HepG2 (cell line): ENCODE data around the gene NCKAP5L. TPM values are rescaled to one million over a fixed set of nuclear protein-coding genes. Genes with fewer than 3 reads are reported as not detected.

Experiments
- ATAC-seq: fragments of 200-7000 bp; cut with Tn5 transposase; 3 replicates; pipeline ENCODE4 v1.9.1; 2020; ENCODE audit warnings: mild to moderate bottlenecking, moderate library complexity
- BruUV-seq: library from RNA; stranded (reverse); fragments of 400-500 nt; replicated peaks from 2 replicates; lab custom pipeline; 2021; lab: Mats Ljungman, UMichigan
- CTCF ChIA-PET: fragments of 300-600 bp; formaldehyde crosslinking; extraction: SDS; loops from one replicate; lab custom pipeline; 2021; ENCODE audit warnings: low total read pairs, inconsistent platforms, low intra/inter-chr PET ratio; lab: Yijun Ruan, JAX
- POLR2A ChIA-PET: fragments of 350-600 bp; sonication (Branson Sonifier 250); formaldehyde crosslinking; loops from one replicate; lab custom pipeline; 2020; ENCODE audit warnings: antibody characterized with exemption, inconsistent platforms; lab: Yijun Ruan, JAX
- DNase-seq: peaks from one replicate; pipeline ENCODE4 v3.0.0-alpha.2; 2015; ENCODE audit warnings: low spot score
- FAIRE-seq: peaks from 3 replicates; lab custom pipeline; 2011; peaks lifted over from hg19 to GRCh38; lab: Jason Lieb, UNC
- H2AFZ ChIP-seq: one replicate; pipeline ENCODE4 v1.6.1; 2011; ENCODE audit warnings: low read length, inconsistent platforms
- H3K27ac ChIP-seq: fragments of 300-600 bp; 3 replicates; pipeline ENCODE4 v1.8.0; 2011; ENCODE audit warnings: mixed run types, mild to moderate bottlenecking, mixed read lengths, low read length, inconsistent platforms; ENCODE audit not compliant: insufficient read depth; ENCODE audit errors: extremely low read length
- H3K27me3 ChIP-seq, 2 experiments: fragments of 200-600 bp in 1 of 2; 2 replicates in 1 of 2; 3 replicates in 1 of 2; pipeline versions ENCODE4 v1.6.0 to v1.8.0; 2011; ENCODE audit warnings: low read length in 2 of 2, mild to moderate bottlenecking in 2 of 2, moderate library complexity in 2 of 2, inconsistent platforms in 1 of 2; ENCODE audit not compliant: insufficient read depth in 2 of 2, control insufficient read depth in 1 of 2
- H3K36me3 ChIP-seq, 2 experiments: fragments of 200-600 bp in 1 of 2; replicated peaks in 1 of 2; 2 replicates in 1 of 2; 3 replicates in 1 of 2; pipeline versions ENCODE4 v1.5.1 to v1.8.0; 2011; ENCODE audit warnings: low read length in 2 of 2, inconsistent platforms in 1 of 2; ENCODE audit not compliant: insufficient read depth in 2 of 2, control insufficient read depth in 1 of 2
- H3K4me1 ChIP-seq: 2 replicates; pipeline ENCODE4 v1.5.1; 2012; ENCODE audit warnings: low read length, inconsistent platforms; ENCODE audit not compliant: insufficient read depth
- H3K4me2 ChIP-seq: 2 replicates; pipeline ENCODE4 v1.6.0; 2011; ENCODE audit warnings: low read depth, low read length, inconsistent platforms
- H3K4me3 ChIP-seq, 3 experiments: fragments of 200-600 bp in 1 of 3; sonication (generic), shearing (Covaris generic) in 1 of 3; replicated peaks in 1 of 3; 2 replicates each; pipeline ENCODE4 v1.5.1; 2011 to 2016; ENCODE audit warnings: low read length in 3 of 3, inconsistent platforms in 2 of 3, low read depth in 2 of 3, mild to moderate bottlenecking in 2 of 3, control low read depth in 1 of 3, mixed read lengths in 1 of 3; ENCODE audit not compliant: insufficient read depth in 1 of 3
- H3K79me2 ChIP-seq: one replicate; pipeline ENCODE4 v1.6.1; 2011; ENCODE audit warnings: low read length, inconsistent platforms; ENCODE audit not compliant: insufficient read depth
- H3K9ac ChIP-seq: 2 replicates; pipeline ENCODE4 v1.6.0; 2011; ENCODE audit warnings: mild to moderate bottlenecking, low read depth, low read length, inconsistent platforms; ENCODE audit not compliant: insufficient read depth
- H3K9me3 ChIP-seq: 2 replicates; pipeline ENCODE4 v1.5.1; 2012; ENCODE audit warnings: mild to moderate bottlenecking, low read length
- H4K20me1 ChIP-seq: 2 replicates; pipeline ENCODE4 v1.6.0; 2011; ENCODE audit warnings: inconsistent platforms, mild to moderate bottlenecking, low read length, moderate library complexity; ENCODE audit not compliant: insufficient read depth
- CEBPG ChIP-seq: IDR thresholded peaks from 2 replicates; pipeline ENCODE4 v1.6.1; 2016
- CTCF ChIP-seq: sonication (generic); formaldehyde crosslinking; IDR thresholded peaks from 2 replicates; pipeline ENCODE4 v1.5.0; 2020; ENCODE audit warnings: mild to moderate bottlenecking, missing genetic modification reagents, moderate library complexity
- DBP ChIP-seq: sonication (generic); formaldehyde crosslinking; IDR thresholded peaks from 2 replicates; pipeline ENCODE4 v1.4.0; 2020; ENCODE audit warnings: missing genetic modification reagents; ENCODE audit errors: not compliant biosample characterization
- EED ChIP-seq: sonication (generic); formaldehyde crosslinking; IDR thresholded peaks from 2 replicates; pipeline ENCODE4 v1.5.0; 2020; ENCODE audit warnings: mild to moderate bottlenecking, missing genetic modification reagents
- MIXL1 ChIP-seq: IDR thresholded peaks from 2 replicates; pipeline ENCODE4 v1.6.1; 2016
- MXD3 ChIP-seq: IDR thresholded peaks from 2 replicates; pipeline ENCODE4 v1.6.1; 2016; ENCODE audit warnings: mild to moderate bottlenecking, missing biosample characterization, missing genetic modification reagents
- NPAS2 ChIP-seq: sonication (generic); formaldehyde crosslinking; IDR thresholded peaks from 2 replicates; pipeline ENCODE4 v1.8.0; 2022; ENCODE audit warnings: mild to moderate bottlenecking, missing genetic modification reagents, borderline replicate concordance
- PCBP1 ChIP-seq: fragments of 200-400 bp; formaldehyde crosslinking; IDR thresholded peaks from 2 replicates; pipeline ENCODE4 v1.6.1; 2017; ENCODE audit warnings: mild to moderate bottlenecking, low read depth, low read length, borderline replicate concordance
- RAD21 ChIP-seq: fragments of 450-650 bp; formaldehyde crosslinking; IDR thresholded peaks from 2 replicates; pipeline ENCODE4 v1.5.0; 2020; ENCODE audit warnings: mild to moderate bottlenecking
- RAD51 ChIP-seq: fragments of 450-650 bp; IDR thresholded peaks from 2 replicates; pipeline ENCODE4 v1.6.1; 2016; ENCODE audit warnings: borderline replicate concordance
- REL ChIP-seq: sonication (generic); formaldehyde crosslinking; conservative IDR thresholded peaks from 2 replicates; pipeline ENCODE4 v1.8.0; 2022; ENCODE audit warnings: mild to moderate bottlenecking, missing genetic modification reagents, moderate library complexity
- SAP130 ChIP-seq: IDR thresholded peaks from 2 replicates; pipeline ENCODE4 v1.6.1; 2016; ENCODE audit warnings: low read depth
- SMC3 ChIP-seq: IDR thresholded peaks from 2 replicates; pipeline ENCODE4 v1.6.1; 2011; ENCODE audit warnings: low read length, improper control_type of control experiment
- STAG1 ChIP-seq: sonication (generic); formaldehyde crosslinking; IDR thresholded peaks from 2 replicates; pipeline ENCODE4 v1.4.0; 2020; ENCODE audit warnings: missing genetic modification reagents
- ZNF124 ChIP-seq: sonication (generic); formaldehyde crosslinking; IDR thresholded peaks from 2 replicates; pipeline ENCODE4 v1.4.0; 2020; ENCODE audit warnings: missing genetic modification reagents
- ZNF343 ChIP-seq: sonication (generic); formaldehyde crosslinking; IDR thresholded peaks from 2 replicates; pipeline ENCODE4 v1.4.0; 2020; ENCODE audit warnings: mild to moderate bottlenecking, missing genetic modification reagents
- ZNF468 ChIP-seq: sonication (generic); formaldehyde crosslinking; IDR thresholded peaks from 2 replicates; pipeline ENCODE4 v1.8.0; 2022; ENCODE audit warnings: mild to moderate bottlenecking, moderate library complexity, missing genetic modification reagents
- ZNF615 ChIP-seq: sonication (generic); formaldehyde crosslinking; IDR thresholded peaks from 2 replicates; pipeline ENCODE4 v1.5.0; 2020; ENCODE audit warnings: mild to moderate bottlenecking, missing genetic modification reagents, borderline replicate concordance
- ZNF691 ChIP-seq: sonication (generic); formaldehyde crosslinking; IDR thresholded peaks from 2 replicates; pipeline ENCODE4 v1.4.0; 2020; ENCODE audit warnings: missing genetic modification reagents, low read depth, mild to moderate bottlenecking, borderline replicate concordance
- WGBS: methylation state at CpG from one replicate; pipeline ENCODE4 v1.1.6; 2017; ENCODE audit warnings: low lambda C conversion rate; 5-methylcytosine and 5-hydroxymethylcytosine counted together
- in situ Hi-C: cut with HindIII; loops from 2 replicates; pipeline ENCODE4 v1.10.0; 2017; ENCODE audit warnings: low pct_unique_long_range_greater_than_20kb; ENCODE audit not compliant: extremely low pct_ligation_motif_present
- intact Hi-C: fragments of 100-400 bp; cut with micrococcal nuclease; formaldehyde crosslinking; loops from one replicate; pipeline ENCODE4 v1.10.0; 2022; ENCODE audit not compliant: unreplicated experiment
- polyA plus RNA-seq, 8 experiments: library from polyadenylated mRNA; depleted of rRNA in 3 of 8; stranded (reverse) in 7 of 8; unstranded in 1 of 8; fragments of >200 nt; fragmentation: Illumina TruSeq in 4 of 8; extraction: Trizol in 4 of 8; gene quantifications; 2 replicates each; pipeline versions ENCODE4 v1.2.1 to v1.2.3, GENCODE V29; 2011 to 2016; ENCODE audit warnings: low read depth in 4 of 8, missing spikeins in 1 of 8, mixed read lengths in 1 of 8; ENCODE audit not compliant: insufficient read depth in 1 of 8
- total RNA-seq, 5 experiments: library from RNA; depleted of rRNA; stranded (reverse); fragments of >200 nt; fragmentation: Illumina TruSeq; extraction: Trizol; gene quantifications; 2 replicates each; pipeline ENCODE4 v1.2.3, GENCODE V29; 2016; ENCODE audit warnings: low read depth in 1 of 5

The NCKAP5L gene
- total and polyA plus RNA-seq, 2 of the 13 experiments (the other 11 are each of a cell fraction or from before 2014, with no cell fraction given), result 4.1 to 9.0 TPM

- TF ChIP-seq DBP (no peak), ZNF124 (CRISPR knock-in tag) (no peak; the same call in 1 of the 2 replicates)
These were observed 14.5 kb upstream of the NCKAP5L start, which contains the start of gene BCDIN3D (continued) for GRCh38 chr12:49842519-49843352.

- DNase-seq, result peak; percentile 43
- Histone ChIP-seq H3K27ac (no peak overlapping the region), H3K4me3 (no peak overlapping the region), H3K27me3 (no peaks in the 10 kb centered on the region; a peak in 1 of 5 replicates), H3K9ac (no peak overlapping the region), H3K36me3 (no peaks in the 10 kb centered on the region), H3K79me2 (peaks cover 7% of the 10 kb centered on the region), H2AFZ (no peak overlapping the region), H3K4me1 (peaks cover 19% of the 10 kb centered on the region), H4K20me1 (no peaks in the 10 kb centered on the region), H3K9me3 (no peaks in the 10 kb centered on the region), H3K4me2 (no peak overlapping the region)
- peak; percentile 53 for FAIRE-seq
- in situ Hi-C loops, result loop anchor here (10.0 kb wide), 1 partner anchor 64 kb away; no protein-coding TSS in a partner anchor
- no TSS peak for BruUV-seq
- ATAC-seq, result peak; percentile 32
- WGBS, result 84% methylated on average over 3 of the region's 3 CpGs
- CTCF ChIA-PET, result interaction anchor here (1.1 to 3.0 kb wide), 3 partner anchors 10 to 76 kb away, joined by 3 to 39 read pairs (median 6); no protein-coding TSS in a partner anchor
- POLR2A ChIA-PET, result interaction anchor here (2.2 kb wide), 1 partner anchor 11 kb away, joined by 15 read pairs; the partner anchor contains the start of gene NCKAP5L
- intact Hi-C loops, result loop anchor here (1.0 kb wide), 2 partner anchors 63 to 195 kb away; no protein-coding TSS in a partner anchor
- TF ChIP-seq STAG1 (CRISPR knock-in tag) (peak; percentile 83), ZNF343 (CRISPR knock-in tag) (no peak), MIXL1 (CRISPR knock-in tag) (0 out of 2 replicates have a peak, but pooled peaks have one; percentile 21), ZNF468 (no peak), SMC3 (peak; percentile 88), CTCF (CRISPR knock-in tag) (peak; percentile 81), NPAS2 (no peak), RAD51 (no peak), MXD3 (CRISPR knock-in tag) (no peak), PCBP1 (no peak), ZNF615 (no peak), CEBPG (0 out of 2 replicates have a peak, but pooled peaks have one; percentile 39), ZNF691 (CRISPR knock-in tag) (no peak), SAP130 (0 out of 2 replicates have a peak, but pooled peaks have one; percentile 9), REL (CRISPR knock-in tag) (no peak), RAD21 (CRISPR knock-in tag) (peak; percentile 78), EED (no peak)
These were observed 10.9 kb upstream of the NCKAP5L start for GRCh38 chr12:49838973-49839633.
